NCI-H1417 treated with DMSO at 0.1 percent for 48 hours (cell line): ENCODE results near the gene PDAP1.
"Not testable (repeated sequence)": the region's sequence is repeated elsewhere in the genome, so short reads cannot be mapped to it uniquely, and the experiment has no call there.

ENCODE experiments used
- DNase-seq: peaks from one replicate; lab custom pipeline; 2025; lab: John Stamatoyannopoulos, UW

PDAP1 gene

GRCh38 chr7:99396418-99397296 lies 11.7 kb downstream of the PDAP1 start:
- no peak for DNase-seq

DNA sequence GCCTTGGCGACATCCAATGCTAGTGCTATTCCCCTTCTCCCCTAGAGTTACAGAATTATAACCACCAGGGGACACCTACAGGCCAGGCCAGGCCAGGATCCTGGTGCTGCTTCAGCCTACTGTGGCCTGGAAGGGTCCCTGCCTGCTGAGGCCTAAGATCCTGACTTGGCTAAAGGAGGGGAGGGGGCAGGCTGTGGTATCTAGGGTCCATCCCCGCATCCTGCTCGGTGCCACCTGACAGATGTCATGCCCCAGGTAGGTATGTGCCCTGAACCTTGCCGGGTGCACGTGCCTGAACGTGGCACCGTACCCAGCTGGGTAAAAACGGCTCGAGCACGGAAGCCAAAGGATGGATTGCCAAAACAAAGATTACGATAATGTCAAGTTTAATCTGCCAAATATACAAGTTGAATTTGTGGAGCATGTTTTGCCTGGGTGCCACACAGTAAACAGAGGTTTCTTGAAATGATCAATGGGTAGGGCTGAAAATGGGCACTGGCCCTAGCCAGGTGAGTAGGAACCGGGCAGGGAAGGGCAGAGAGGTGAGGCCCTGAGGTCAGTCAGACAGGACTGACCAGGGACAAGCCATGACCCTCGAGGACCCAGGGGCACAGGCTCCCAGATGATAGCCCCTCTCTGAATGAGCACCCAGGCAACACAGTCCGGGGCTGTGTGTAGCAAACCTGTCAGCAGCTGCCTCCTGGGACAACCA lies 12.6 kb downstream of the PDAP1 start:
- DNase-seq, result no peak

DNA sequence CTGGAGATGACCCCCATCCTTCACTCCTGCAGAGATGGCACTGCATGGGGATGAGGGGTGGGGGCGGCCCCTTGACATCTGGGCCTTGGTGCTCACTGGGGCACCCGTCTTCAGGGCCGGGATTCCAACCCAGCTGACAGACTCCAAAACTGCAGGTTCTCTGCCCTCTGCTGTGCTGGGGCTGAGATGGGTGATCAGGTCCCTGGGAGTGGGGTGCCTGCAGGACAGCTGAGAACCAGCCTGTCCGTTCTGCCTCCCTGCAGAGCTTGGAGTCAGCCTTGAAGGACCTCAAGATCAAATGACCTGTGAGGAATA lies 14.3 kb downstream of the PDAP1 start:
- no peak for DNase-seq

- no peak for DNase-seq
Observed at GRCh38 chr7:99393355-99394187, 14.8 kb downstream of the PDAP1 start.

- peak; percentile 77 for DNase-seq
Observed at GRCh38 chr7:99392659-99393354, 15.6 kb downstream of the PDAP1 start.

DNA sequence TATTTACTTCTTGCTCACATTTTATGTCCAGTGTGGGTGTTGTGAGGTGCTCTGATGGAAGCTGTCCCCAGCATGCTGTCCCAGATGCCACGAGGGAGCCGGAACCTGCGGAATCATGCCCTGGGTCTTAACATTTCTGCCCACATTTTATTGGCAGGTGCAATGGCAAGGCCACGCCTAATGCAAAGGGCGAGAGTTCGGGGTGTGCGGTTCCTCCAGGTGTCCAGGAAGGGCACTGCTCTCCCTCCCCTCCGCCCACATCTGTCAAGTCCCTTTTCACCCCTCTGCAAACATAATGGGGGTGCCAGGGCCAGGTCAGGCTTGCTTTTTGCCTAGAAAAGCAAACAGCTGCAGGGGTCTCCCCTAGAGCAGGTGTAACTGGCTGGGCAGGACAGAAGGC lies 16.4 kb downstream of the PDAP1 start:
- DNase-seq, result no peak

GRCh38 chr7:99390941-99391602 lies 17.3 kb downstream of the PDAP1 start:
- no peak for DNase-seq

DNA sequence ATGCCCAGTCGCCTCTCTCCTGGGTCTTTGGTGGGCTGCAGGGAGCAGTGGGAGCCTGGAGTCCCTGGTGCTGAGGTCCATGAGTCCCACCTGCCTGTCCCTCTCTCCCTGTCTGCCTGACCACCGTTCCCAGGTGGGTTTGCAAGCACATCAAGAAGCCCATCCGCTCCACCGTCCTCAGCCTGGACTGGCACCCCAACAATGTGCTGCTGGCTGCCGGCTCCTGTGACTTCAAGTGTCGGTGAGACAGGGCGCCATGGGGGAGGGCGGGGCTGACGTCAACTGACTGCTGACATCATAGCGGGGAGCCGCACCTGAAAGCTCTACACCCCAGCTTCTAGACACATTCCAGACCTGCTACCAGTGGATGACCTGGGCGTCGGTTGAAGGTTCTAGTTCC lies 18.6 kb downstream of the PDAP1 start:
- DNase-seq, result no peak

- no peak for DNase-seq
Observed at GRCh38 chr7:99387912-99388311, 20.5 kb downstream of the PDAP1 start.

GRCh38 chr7:99387239-99387635 lies 21.2 kb downstream of the PDAP1 start:
- DNase-seq, result not testable (repeated sequence)

- DNase-seq, result no peak
Observed at GRCh38 chr7:99386584-99387238, 21.7 kb downstream of the PDAP1 start.

- DNase-seq, result no peak
Observed at GRCh38 chr7:99385564-99385963, 22.8 kb downstream of the PDAP1 start.

DNA sequence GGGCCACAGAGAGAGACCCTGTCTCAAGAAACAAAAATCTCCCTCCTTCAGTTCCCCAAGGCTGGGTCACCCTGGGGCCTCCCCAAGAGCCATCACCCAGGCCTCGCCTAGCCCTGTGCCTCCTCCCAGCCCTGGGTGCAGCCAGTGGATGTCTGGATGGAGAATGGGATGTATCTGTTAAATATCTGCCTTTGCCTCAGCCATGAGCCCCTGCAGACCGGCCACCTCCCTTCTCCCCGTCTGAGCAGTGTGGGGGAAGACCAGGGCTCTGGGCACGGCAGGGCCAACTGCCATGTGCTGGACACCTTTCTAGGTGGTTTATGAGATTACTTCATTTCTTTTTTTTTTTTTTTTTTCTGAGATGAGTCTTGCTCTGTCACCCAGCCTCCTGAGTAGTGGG lies 23.9 kb downstream of the PDAP1 start:
- no peak for DNase-seq

- no peak for DNase-seq
Observed at GRCh38 chr7:99383791-99384370, 24.5 kb downstream of the PDAP1 start.

DNA sequence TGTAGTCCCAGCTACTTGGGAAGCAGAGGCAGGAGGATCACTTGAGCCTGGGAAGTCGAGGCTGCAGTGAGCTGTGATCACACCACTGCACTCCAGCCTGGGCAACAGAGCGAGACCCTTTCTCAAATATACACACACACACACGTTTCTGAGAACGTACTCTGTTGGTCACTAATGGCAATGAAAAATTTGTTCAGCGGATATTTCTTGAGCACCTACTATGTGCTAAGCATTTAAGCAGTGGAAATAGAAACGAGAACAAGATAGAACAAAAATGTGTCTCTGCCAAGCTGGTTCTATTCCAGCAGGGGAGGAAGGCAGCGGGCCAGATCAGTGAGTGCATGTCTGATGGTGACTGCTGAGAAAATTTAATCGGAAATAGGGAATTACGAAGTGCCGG lies 25.2 kb downstream of the PDAP1 start:
- DNase-seq, result no peak

DNA sequence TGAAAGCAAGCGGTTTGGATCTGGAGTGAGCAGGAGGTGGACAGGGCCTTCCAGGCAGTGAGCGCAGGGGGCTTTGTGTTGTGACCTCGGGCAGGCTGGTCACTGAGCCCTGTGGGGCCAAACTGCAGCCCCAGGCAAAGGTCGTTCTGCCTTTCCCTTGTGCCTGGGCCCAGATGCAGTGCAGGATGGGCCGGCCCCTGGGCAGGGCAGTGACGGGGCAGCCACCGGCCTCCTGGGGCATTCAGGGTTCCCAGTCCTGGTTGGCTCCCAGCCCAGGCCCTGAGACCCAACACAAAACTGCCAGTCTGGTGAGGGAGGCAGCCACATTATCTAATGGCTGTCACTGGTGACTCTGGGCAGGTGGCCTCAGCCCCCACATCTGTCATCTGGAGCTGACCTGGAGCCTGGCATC lies 26.7 kb downstream of the PDAP1 start:
- DNase-seq, result no peak

DNA sequence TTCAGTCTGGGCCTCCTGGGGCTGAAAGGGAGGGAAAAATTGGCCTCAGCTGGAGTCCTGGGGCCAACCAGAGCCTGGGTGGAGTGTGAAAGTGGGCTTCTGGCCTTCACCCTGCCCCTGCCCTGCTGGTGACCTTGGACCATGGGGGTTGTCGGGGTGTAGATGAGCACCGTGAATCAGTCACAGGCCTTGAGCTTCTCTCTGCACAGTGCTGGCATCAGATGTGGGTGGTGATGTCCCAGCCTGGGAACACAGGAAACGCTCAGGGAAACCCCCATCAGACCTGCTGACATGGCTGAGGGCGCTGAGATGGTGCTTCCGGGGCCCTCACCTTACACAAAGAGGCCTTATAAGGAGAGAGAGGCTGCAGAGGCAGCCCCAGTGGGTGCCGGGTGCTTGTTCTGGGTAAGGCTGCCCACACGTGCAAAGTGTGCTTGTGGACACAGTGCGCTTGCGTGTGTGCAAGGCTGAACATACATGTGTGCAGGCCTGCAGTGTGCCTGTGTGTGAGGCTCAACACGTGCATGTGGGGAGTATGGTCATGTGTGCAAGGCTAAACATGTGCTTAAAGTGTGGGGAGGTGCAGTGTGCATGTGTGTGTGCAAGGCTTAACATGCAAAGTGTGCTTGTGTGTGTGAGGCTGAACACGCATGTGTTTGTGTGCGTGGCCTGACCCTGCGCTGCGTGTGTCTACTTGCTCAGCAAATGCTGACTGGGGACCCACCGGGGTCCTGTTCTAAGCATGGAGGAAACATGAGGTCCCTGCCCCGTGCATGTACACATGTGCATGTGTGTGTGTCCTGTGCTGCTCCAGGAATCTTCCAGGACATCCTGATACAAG lies 27.4 kb downstream of the PDAP1 start:
- DNase-seq, result no peak

- no peak for DNase-seq
Observed at GRCh38 chr7:99380032-99380822, 28.2 kb downstream of the PDAP1 start.

DNA sequence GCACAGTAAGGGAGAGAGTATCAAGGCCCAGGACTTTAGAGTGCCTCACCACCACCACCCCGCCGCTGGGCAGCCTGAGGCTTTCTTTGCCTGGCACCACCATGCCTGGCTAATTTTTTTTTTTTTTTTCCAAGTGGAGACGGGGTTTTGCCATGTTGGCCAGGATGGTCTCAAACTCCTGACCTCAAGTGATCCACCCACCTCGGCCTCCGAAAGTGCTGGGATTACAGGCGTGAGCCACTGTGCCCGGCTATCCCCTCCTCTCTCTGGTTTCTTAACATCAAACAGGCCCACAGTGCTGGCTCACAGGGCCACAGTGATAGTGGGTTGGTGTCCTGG lies 28.7 kb downstream of the PDAP1 start:
- not testable (repeated sequence) for DNase-seq
